Stimulated activated CD4-positive, alpha-beta T cell treated with anti-CD3 and anti-CD28 coated beads, TNF-alpha, amount 100 ng/mL, for 1 hour (primary cell): ENCODE results near the gene SHISAL1.

ENCODE experiments used
- DNase-seq, 3 donors: peaks; one replicate each; pipeline ENCODE4 v3.0.0-alpha.2; 2020; ENCODE audit warnings: low read depth in 3 of 3, low spot score in 1 of 3

Gene SHISAL1

GRCh38 chr22:44197271-44197670 is 115.5 kb downstream of the SHISAL1 start:
- no peak for DNase-seq

GRCh38 chr22:44196731-44197131 is 116.0 kb downstream of the SHISAL1 start:
- no peak for DNase-seq

- no peak for DNase-seq
These were observed 116.5 kb downstream of the SHISAL1 start for GRCh38 chr22:44196241-44196640.

DNA sequence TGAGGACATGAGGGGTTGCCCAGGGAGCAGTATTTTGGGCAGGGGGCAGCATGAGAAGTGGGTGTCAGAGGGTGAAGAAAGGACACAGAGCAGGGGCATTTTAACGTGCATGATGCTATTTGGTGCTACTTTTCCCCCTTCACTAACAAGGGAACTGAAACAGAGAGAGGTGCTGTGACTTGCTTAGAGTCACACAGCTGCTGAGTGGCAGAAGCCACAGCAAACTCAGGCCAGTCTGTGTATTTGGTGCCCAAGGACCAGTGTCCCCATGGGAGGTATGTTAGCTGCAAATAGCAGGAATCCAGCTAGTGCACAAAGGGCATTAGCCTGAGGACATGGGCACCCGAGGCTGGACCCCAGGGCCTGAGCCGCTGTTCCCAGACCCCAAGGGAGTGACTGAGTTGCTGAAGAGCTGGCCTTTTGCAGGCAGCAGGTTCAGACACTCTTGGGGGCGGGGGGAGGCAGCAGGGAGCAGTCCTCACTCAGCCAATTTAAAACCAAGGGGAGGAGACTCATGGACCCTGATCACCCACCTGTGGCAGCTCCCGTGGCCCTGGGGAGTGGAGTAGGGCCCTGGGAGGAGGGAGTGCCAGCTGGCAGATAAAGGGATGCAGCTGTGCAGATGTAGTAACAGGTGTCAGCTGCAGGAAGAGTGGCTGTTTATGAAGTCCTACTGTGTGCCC is 117.4 kb downstream of the SHISAL1 start:
- DNase-seq = no peak

- DNase-seq = no peak
These were observed 118.2 kb downstream of the SHISAL1 start for GRCh38 chr22:44194569-44194968.
